T-helper 2 cell treated with Interferon-gamma antibody and Interleukin-4, amounts not matched to agents 100 ng/mL and 5 ng/mL, for 36 hours (primary cell): Measurements from ENCODE around the gene RNF31. TPM values are rescaled to one million over a fixed set of nuclear protein-coding genes. Genes with fewer than 3 reads are reported as not detected.
"Not testable (repeated sequence)": the region's sequence is repeated elsewhere in the genome, so short reads cannot be mapped to it uniquely, and the experiment has no call there.

Experiments used
- intact Hi-C: fragments of 100-400 bp; cut with micrococcal nuclease; formaldehyde crosslinking; loops from one replicate; pipeline ENCODE4 v1.15.1; 2023
- total RNA-seq: library from RNA; stranded (reverse); gene quantifications from 2 replicates; pipeline ENCODE4 v1.2.3, GENCODE V29; 2022

The RNF31 gene
- 128 and 138 TPM in 2 replicates for total RNA-seq

DNA sequence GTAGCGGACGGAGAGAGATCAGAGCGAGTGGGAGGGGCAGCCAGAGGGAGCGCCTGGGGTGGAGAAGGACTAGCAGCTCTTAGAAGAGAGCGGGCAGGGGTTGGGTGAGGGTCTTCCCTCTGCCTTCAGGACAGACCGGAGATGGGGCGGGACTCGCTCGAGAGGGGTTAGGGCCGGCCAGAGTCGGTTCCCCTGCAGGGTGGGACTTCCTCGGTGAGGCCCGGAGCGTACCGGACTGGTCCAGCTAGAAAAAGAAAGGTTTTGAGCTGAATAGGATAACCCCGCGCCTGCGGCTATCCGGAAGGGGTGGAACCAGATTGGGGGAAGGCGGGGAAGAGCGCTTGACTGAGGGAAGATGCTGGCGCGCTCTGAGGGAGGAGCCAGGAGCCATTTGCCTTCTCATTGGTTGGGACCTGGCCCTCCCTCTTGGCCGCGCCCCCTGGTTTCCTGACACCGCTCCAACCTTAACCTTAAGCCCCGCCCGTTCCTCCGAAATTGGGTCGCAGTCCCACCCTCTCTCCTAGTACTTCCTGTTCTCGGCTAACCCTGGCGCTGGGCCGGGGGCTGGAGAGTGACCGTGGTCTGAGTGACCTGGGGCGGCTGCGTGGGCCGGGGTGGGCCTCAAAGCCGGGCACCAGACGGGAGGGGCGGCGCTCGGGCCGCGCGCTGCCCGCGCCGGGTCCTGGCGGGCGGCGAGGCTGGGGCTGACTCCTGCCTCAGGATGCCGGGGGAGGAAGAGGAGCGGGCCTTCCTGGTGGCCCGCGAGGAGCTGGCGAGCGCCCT, at the start of gene RNF31:
TSS of gene RNF31 (plus strand) at position 521 of the 783 bp plus-strand sequence. CDS start at position 722, 201 bp downstream.
- intact Hi-C loops: loop anchor here (1.0 to 5.0 kb wide), 9 partner anchors 11 to 680 kb away; partner anchors contain the start of genes CHMP4A, DCAF11, DHRS1 and IPO4

- intact Hi-C loops: loop anchor here (10.0 kb wide), 1 partner anchor 544 kb away; the partner anchor contains the start of genes THTPA and ZFHX2
These were observed 48.9 kb upstream of the RNF31 start for GRCh38 chr14:24098229-24098926.

- intact Hi-C loops: loop anchor here (10.0 kb wide), 1 partner anchor 544 kb away; the partner anchor contains the start of genes THTPA and ZFHX2
These were observed 48.1 kb upstream of the RNF31 start for GRCh38 chr14:24098927-24099813.

DNA sequence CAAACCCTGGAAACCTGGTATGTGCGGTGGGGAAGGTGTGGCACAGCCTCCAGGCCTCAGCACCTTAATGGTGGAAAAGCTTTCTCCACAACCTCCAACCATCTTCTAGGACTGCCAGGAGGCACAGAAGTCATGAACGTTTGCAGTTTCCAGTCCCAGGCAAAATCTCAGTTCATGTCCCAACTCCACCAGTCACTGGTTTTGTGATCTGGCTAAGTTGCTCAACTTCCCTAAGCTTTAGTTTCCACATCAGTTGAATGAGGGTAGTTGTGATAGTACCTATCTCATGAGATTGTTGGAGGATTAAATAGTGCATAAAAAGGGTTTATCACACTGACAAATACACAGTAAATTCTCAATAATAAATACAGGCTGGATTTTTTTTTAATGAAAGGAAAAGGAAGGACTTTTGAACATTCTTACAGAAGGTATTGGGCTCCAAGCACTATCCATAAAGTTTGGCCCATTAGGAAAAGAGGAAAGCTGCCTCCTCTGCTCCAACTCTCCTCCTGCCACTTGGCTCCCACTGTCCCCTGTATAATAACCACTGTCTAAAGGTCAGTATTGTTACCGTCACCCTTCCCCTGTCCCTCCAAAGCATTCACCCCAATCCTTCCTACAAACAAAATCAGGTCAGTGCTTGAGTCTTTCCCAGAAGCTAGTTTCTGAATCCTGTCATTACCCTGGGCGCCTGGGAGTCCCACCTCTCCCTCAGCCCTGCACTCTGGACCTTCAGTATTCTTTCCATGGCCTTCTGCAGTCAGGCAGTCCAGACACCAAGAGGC, 46.9 kb upstream of the RNF31 start:
- intact Hi-C loops: no loop called here

DNA sequence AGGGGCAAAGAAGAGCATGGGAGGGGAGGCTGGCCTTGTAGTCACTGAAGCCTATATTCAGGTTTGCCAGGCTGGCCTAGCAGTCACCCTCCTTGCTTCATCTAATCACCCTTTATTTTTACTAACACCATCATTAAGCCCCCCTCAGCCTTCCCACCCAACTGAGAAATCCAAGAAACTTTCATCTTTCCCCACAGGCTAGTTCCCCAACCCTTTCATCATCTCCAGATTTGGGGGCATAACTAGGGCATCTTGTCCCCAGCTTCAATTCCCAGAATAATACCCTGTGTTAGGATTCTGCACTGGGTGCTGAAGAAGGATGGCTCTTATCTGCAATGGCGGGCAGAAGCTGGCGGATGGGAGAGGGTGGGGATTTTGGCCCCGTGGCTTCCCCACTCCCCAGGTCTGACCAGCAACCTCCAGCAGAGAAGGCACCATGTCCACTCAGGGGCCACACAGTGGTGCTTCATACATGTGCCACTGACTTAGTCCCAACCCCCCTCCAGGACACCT, 46.3 kb upstream of the RNF31 start:
- intact Hi-C loops: no loop called here

DNA sequence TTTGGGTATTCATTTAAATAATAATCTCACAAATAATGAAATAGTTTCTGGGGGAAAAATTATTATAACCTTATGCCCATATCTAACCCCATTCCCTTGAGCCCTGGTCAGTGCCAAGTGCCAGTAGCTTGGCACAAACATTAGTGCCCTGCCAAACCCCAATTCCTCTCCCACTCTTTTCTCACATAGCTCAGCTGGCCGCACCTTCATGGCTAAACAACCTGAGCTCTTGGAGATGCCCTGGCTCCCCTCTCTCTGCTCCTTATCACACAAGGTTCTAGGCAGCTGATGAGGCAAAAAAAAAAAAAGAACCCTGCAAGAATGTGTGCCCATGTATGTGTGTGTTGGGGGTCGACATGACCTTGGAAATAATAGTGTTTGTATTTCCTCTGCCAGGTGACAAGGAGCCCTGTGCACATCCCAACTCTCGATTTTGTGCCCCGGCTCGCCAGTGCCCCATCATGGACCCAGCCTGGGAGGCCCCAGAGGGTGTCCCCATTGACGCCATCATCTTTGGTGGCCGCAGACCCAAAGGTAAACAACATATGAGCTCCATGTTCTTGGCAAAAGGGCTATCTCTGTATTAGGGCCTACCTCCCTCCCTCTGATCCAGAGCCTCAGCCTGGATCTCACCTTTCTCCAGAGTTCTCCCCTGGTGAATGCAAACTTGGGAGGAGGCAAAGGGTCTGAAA, 44.8 kb upstream of the RNF31 start:
- intact Hi-C loops: no loop called here

DNA sequence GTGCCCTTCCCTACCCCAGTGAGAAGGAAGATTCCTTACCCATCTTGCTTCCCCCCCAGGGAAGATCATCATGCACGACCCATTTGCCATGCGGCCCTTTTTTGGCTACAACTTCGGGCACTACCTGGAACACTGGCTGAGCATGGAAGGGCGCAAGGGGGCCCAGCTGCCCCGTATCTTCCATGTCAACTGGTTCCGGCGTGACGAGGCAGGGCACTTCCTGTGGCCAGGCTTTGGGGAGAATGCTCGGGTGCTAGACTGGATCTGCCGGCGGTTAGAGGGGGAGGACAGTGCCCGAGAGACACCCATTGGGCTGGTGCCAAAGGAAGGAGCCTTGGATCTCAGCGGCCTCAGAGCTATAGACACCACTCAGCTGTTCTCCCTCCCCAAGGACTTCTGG, 43.8 kb upstream of the RNF31 start:
- intact Hi-C loops: no loop called here

GRCh38 chr14:24105609-24106239, 41.6 kb upstream of the RNF31 start:
- intact Hi-C loops: not testable (repeated sequence)

DNA sequence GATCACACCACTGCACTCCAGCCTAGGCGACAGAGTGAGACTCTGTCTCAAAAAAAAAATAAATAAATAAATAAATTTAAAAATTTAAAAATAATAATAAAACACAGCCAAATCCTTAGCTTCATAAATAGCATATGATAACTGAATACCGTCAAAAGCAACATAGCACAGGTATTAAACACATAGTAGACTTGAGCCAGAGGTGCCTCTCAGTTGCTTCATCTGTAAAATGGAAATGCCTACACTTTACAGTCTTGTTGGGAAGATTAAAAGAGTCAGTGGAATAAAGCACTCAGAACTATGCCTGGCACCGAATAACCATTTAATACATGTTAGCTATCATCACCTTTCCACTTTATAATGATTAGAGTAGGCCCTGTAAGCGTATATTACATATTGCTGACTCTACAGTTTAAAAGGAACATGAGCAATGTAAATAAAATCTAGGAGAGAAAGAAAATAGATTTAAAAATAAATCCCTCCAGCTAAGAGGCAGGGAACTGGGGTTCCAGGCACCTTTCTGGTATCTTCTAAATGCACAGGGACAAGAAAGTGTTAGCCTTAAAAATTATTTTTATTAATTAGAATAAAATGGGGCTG, 40.5 kb upstream of the RNF31 start:
- intact Hi-C loops: no loop called here

DNA sequence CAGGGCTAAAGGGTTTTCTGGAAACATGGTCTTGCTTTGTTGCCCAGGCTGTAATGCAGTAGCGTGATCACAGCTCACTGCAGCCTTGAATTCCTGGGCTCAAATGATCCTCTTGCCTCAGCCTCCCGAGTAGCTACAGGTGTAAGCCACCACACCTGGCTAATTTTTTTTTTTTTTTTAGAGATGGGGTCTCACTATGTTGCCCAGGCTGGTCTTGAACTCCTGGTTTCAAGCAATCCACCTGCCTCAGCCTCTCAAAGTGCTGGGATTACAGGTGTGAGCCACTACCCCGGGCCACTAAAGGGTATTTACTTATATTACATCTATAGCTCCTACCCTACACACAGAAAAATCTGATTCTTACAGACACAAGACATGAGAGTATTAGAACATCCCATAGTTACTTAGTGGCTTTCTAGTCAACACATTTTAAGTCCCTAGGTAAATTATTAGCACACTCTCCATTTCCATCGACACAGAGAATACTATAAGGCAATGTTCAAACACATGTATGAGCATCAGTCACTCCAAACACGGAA, 38.9 kb upstream of the RNF31 start:
- intact Hi-C loops: loop anchor here (1.0 to 2.0 kb wide), 3 partner anchors 14 to 72 kb away; partner anchors contain the start of gene PCK2

- intact Hi-C loops: loop anchor here (10.0 kb wide), 2 partner anchors 325 to 565 kb away; no protein-coding TSS in a partner anchor
These were observed 37.2 kb upstream of the RNF31 start for GRCh38 chr14:24110060-24110459.

DNA sequence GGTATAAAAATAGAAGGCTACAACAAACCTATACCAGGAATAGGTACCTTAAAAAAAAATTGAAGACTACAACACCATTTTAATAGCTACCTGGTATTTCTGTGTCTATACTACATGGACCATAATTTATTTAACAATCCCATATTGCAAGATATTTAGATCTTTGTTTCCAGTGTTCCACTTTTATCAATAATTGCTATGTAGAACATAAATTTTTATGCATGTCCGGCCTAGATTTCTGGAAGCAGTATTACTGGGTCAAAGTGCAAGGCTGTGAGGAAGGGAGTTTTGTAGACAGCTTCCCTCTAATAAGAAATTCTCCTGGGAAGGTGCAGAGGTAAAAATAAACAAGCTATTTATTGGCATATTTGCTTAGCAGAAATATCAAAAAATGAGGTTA, 36.8 kb upstream of the RNF31 start:
- intact Hi-C loops: loop anchor here (10.0 kb wide), 2 partner anchors 324 to 564 kb away; no protein-coding TSS in a partner anchor

DNA sequence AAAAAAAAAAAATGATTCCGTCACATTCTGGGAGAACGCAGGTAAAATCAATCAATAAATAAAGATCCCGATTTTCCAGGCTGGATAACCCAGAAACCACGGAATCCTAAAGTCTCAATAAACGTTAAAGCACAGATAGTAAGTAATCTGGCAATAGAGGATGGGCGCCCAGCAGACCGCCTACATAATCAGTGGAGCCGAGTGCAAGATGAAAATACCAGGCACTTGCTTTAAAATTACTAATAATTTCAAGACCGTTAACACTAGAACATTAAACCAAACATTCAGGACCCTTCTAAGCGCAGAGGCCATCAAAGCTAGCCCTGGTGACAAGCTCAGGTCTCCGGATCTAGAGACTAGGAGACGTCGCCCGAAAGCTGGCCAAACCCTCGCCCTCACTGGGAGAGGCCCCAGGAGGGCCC, 33.9 kb upstream of the RNF31 start:
- intact Hi-C loops: loop anchor here (10.0 kb wide), 2 partner anchors 321 to 561 kb away; no protein-coding TSS in a partner anchor

GRCh38 chr14:24113801-24114531, 33.3 kb upstream of the RNF31 start:
- intact Hi-C loops: loop anchor here (1.0 to 10.0 kb wide), 14 partner anchors 20 to 1185 kb away; partner anchors contain the start of genes AP1G2, CARMIL3, CHMP4A and EMC9

DNA sequence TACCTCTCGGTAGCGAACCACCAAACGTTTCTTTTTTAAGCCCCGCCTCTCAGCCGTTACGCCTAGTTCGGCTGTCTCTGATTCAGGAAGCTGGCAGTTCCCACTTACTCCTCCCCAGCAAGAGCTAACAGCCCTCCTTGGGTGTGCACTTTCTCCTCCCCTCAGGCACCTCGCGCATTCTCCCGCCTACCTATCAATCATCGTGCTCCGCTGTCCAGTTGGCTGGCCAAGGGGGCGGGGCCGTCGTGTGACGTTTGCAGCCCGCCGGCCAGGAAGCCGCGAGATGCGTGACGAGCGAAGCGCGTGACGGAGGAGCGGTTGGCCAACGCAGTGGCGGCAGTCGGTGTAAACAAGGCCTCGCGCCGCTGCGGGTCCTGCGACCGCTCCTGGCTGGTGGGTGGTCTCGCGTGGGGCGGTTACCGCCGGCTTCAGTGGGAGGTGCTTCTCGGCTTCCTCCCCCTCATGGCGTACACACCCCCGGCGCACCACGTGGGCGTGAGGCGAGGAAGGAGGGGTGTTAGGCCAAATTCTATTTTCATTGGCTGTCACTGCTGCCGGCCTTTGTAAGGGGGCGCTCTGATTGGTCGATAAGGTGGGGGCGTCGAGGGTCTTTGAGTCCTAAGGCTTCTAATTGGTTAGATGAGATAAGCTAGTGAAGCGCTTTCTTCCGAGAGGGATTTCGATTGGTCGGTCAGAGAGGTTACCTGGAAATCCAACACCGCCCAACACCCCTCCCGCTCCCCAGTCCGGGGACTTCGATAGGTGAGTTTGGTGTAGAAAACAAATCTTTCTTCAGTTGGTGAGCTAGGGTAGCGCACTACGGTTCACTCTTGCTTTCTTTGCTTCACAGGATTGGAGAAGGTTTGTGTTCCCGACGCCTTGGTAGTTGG, 32.5 kb upstream of the RNF31 start, which contains the start of the genes DCAF11 and NRL:
TSS of gene DCAF11 (plus strand) at position 246 of the 890 bp plus-strand sequence. CDS start 818 bp downstream, outside the sequence.
TSS of gene NRL (minus strand) at position 418 of the 890 bp plus-strand sequence. CDS start 32,101 bp downstream, outside the sequence.
- intact Hi-C loops: loop anchor here (1.0 to 10.0 kb wide), 14 partner anchors 20 to 1185 kb away; partner anchors contain the start of genes AP1G2, CARMIL3, CHMP4A and EMC9
